DOHH2 (cell line): Measurements from ENCODE around the gene CDC40.

Experiments
- CTCF ChIP-seq: fragments of 200-600 bp; sonication (generic); IDR thresholded peaks from one replicate; pipeline ENCODE4 v1.5.1; 2014; ENCODE audit warnings: antibody characterized with exemption, mild to moderate bottlenecking, low read depth, low read length; ENCODE audit not compliant: poor library complexity, severe bottlenecking
- EZH2phosphoT487 ChIP-seq: fragments of 200-600 bp; sonication (generic); IDR thresholded peaks from 2 replicates; pipeline ENCODE4 v1.6.1; 2017; ENCODE audit warnings: borderline replicate concordance, mild to moderate bottlenecking, antibody characterized with exemption, low read length, moderate library complexity, mixed read lengths

- TF ChIP-seq CTCF, result no peak
- no peak for TF ChIP-seq EZH2phosphoT487
Observed at GRCh38 chr6:110217266-110217665, 37.0 kb downstream of the CDC40 start.
